ENCODE data around the gene CCNJ. TPM values are rescaled to one million over a fixed set of nuclear protein-coding genes. Genes with fewer than 3 reads are reported as not detected.

Gene CCNJ
- total and polyA plus RNA-seq, 9 of the 15 experiments (the other 6 are each of a cell fraction or from before 2014, with no cell fraction given), result 0.69 to 15.7 (median 9.2) TPM

GRCh38 chr10:96014473-96015102 lies 28.8 kb upstream of the CCNJ start (continued):
- TF ChIP-seq ZNF583 (CRISPR knock-in tag; IDR thresholded peaks at IDR 0.05), result no peak
- TF ChIP-seq HDAC3 (IDR thresholded peaks at IDR 0.05; ENCODE audit: borderline replicate concordance, partially characterized antibody), result no peak
- TF ChIP-seq ZEB2 (IDR thresholded peaks at IDR 0.05), result no peak
- peak; percentile 63 for TF ChIP-seq TCF3 (CRISPR knock-in tag; IDR thresholded peaks at IDR 0.05)
- no peak for TF ChIP-seq E2F5 (CRISPR knock-in tag; IDR thresholded peaks at IDR 0.05)
- no peak for TF ChIP-seq CBX2 (IDR thresholded peaks at IDR 0.05; ENCODE audit: insufficient read depth, low read length, poor library complexity, severe bottlenecking)
- no peak for TF ChIP-seq ESRRA (IDR thresholded peaks at IDR 0.05; ENCODE audit: borderline replicate concordance, low read depth)
- no peak for TF ChIP-seq GTF3C2 (IDR thresholded peaks at IDR 0.05; ENCODE audit: borderline replicate concordance, extremely low read depth, insufficient read length)
- TF ChIP-seq ARID1B (IDR thresholded peaks at IDR 0.05), result peak; percentile 76
- TF ChIP-seq ZNF696 (CRISPR knock-in tag; conservative IDR thresholded peaks at IDR 0.05), result no peak
- no peak for TF ChIP-seq RBM15 (IDR thresholded peaks at IDR 0.05; ENCODE audit: insufficient read depth, low read length)
- no peak for TF ChIP-seq NELFE (IDR thresholded peaks at IDR 0.05; ENCODE audit: insufficient read depth, insufficient read length)
- no peak for TF ChIP-seq RBM14 (IDR thresholded peaks at IDR 0.05; ENCODE audit: borderline replicate concordance, insufficient read depth, low read depth, low read length)
- TF ChIP-seq ZC3H11A (IDR thresholded peaks at IDR 0.05; ENCODE audit: low read depth, low read length), result no peak
- no peak for TF ChIP-seq ARID2 (IDR thresholded peaks at IDR 0.05)
- no peak for TF ChIP-seq KLF10 (CRISPR knock-in tag; IDR thresholded peaks at IDR 0.05)
- no peak for TF ChIP-seq BCOR (IDR thresholded peaks at IDR 0.05)
- TF ChIP-seq PHB2 (IDR thresholded peaks at IDR 0.05; ENCODE audit: low read depth), result no peak
- TF ChIP-seq ZNF668 (CRISPR knock-in tag; IDR thresholded peaks at IDR 0.05), result no peak
- TF ChIP-seq RHOXF2B (CRISPR knock-in tag; conservative IDR thresholded peaks at IDR 0.05), result no peak
- TF ChIP-seq ZNF764 (CRISPR knock-in tag; IDR thresholded peaks at IDR 0.05; ENCODE audit: low read depth), result no peak
- 0 out of 2 replicates have a peak, but pooled peaks have one; percentile 15 for TF ChIP-seq CTBP1 (IDR thresholded peaks at IDR 0.05; ENCODE audit: borderline replicate concordance)
- TF ChIP-seq XRCC3 (IDR thresholded peaks at IDR 0.05), result no peak
- no peak for TF ChIP-seq FOS (IDR thresholded peaks at IDR 0.05; ENCODE audit: extremely low read depth, insufficient read length)
- no peak for TF ChIP-seq ZNF76 (CRISPR knock-in tag; IDR thresholded peaks at IDR 0.05; ENCODE audit: borderline replicate concordance)
- TF ChIP-seq ZNF232 (CRISPR knock-in tag; IDR thresholded peaks at IDR 0.05), result no peak
- peak; percentile 18; the same call in 1 of the 2 replicates for TF ChIP-seq SMARCE1 (IDR thresholded peaks at IDR 0.05)

All from K562 (cell line).